Right lobe of liver (tissue), 4 donors: ENCODE data around the gene PAX4.

Experiments used
- CTCF ChIP-seq, 4 donors: fragments of 200-600 bp in 3 of 4; fragments of 450-650 bp in 1 of 4; IDR thresholded peaks; one replicate each; pipeline versions ENCODE4 v1.5.1 to v1.8.0; 2016 to 2022; ENCODE audit warnings: antibody characterized with exemption in 4 of 4, mild to moderate bottlenecking in 2 of 4
- POLR2A ChIP-seq: fragments of 450-650 bp; IDR thresholded peaks from one replicate; pipeline ENCODE4 v1.6.1; 2017; ENCODE audit warnings: antibody characterized with exemption, mild to moderate bottlenecking
- donor health status: DM: no; HTN: no; CAD: no.
- donor health status: DM: no; HTN: no; CAD: no.
- donor health status: DM: no; HTN: yes; CAD: no.

- TF ChIP-seq CTCF (IDR thresholded peaks at IDR 0.05) (no peak), POLR2A (no peak)
These were observed 33.1 kb upstream of the PAX4 start for GRCh38 chr7:127650847-127651555.
